K562 (cell line): ENCODE measurements around the gene SYS1. TPM values are rescaled to one million over a fixed set of nuclear protein-coding genes. Genes with fewer than 3 reads are reported as not detected.

ENCODE experiments used
- ATAC-seq: fragments of 200-7000 bp; cut with Tn5 transposase; 3 replicates; pipeline ENCODE4 v1.9.1; 2020; ENCODE audit warnings: moderate library complexity
- BruUV-seq: library from RNA; stranded (reverse); fragments of 400-500 nt; replicated peaks from 2 replicates; lab custom pipeline; 2021; lab: Mats Ljungman, UMichigan
- CTCF ChIA-PET: fragments of 300-600 bp; formaldehyde crosslinking; extraction: SDS; loops from one replicate; lab custom pipeline; 2021; ENCODE audit warnings: low intra/inter-chr PET ratio; lab: Yijun Ruan, JAX
- POLR2A ChIA-PET: fragments of 300-600, 350-650 bp; sonication (Branson Sonifier 250); formaldehyde crosslinking; extraction: SDS; loops from one replicate; lab custom pipeline; 2021; ENCODE audit warnings: antibody characterized with exemption, inconsistent platforms; lab: Yijun Ruan, JAX
- DNase-seq, 4 experiments: peaks; one replicate each; pipeline versions ENCODE4 v3.0.0 to v3.0.0-alpha.2; 2011 to 2018; ENCODE audit warnings: low spot score in 3 of 4, mixed read lengths in 3 of 4; ENCODE audit errors: extremely low read depth in 1 of 4
- FAIRE-seq: peaks from 2 replicates; lab custom pipeline; 2011; peaks lifted over from hg19 to GRCh38; lab: Jason Lieb, UNC
- H2AFZ ChIP-seq: 2 replicates; pipeline ENCODE4 v1.6.0; 2011; ENCODE audit warnings: low read depth, low read length, control low read depth, inconsistent platforms
- H3K27ac ChIP-seq: fragments of 200-600 bp; 3 replicates; pipeline ENCODE4 v1.8.0; 2011; ENCODE audit warnings: low read depth, mild to moderate bottlenecking, control low read depth, inconsistent platforms, low read length, moderate library complexity, mixed read lengths; ENCODE audit errors: extremely low read depth
- H3K27me3 ChIP-seq, 2 experiments: fragments of 300-600 bp in 1 of 2; 2 replicates in 1 of 2; 3 replicates in 1 of 2; pipeline versions ENCODE4 v1.6.0 to v1.8.0; 2011; ENCODE audit warnings: inconsistent platforms in 2 of 2, low read length in 2 of 2, mild to moderate bottlenecking in 1 of 2, mixed read lengths in 1 of 2, moderate library complexity in 1 of 2; ENCODE audit not compliant: control insufficient read depth in 2 of 2, insufficient read depth in 2 of 2
- H3K36me3 ChIP-seq: fragments of 300-600 bp; 3 replicates; pipeline ENCODE4 v1.8.0; 2011; ENCODE audit warnings: mild to moderate bottlenecking, low read length, inconsistent platforms; ENCODE audit not compliant: control insufficient read depth, insufficient read depth
- H3K4me1 ChIP-seq, 2 experiments: fragments of 200-600 bp in 1 of 2; replicated peaks in 1 of 2; 2 replicates in 1 of 2; 3 replicates in 1 of 2; pipeline versions ENCODE4 v1.5.1 to v1.8.0; 2011; ENCODE audit warnings: inconsistent platforms in 2 of 2, low read length in 2 of 2, mild to moderate bottlenecking in 1 of 2, mixed read lengths in 1 of 2, moderate library complexity in 1 of 2; ENCODE audit not compliant: control insufficient read depth in 2 of 2, insufficient read depth in 2 of 2
- H3K4me2 ChIP-seq: 2 replicates; pipeline ENCODE4 v1.6.1; 2011; ENCODE audit warnings: low read length, control low read depth, inconsistent platforms, mixed read lengths; ENCODE audit not compliant: insufficient read depth
- H3K4me3 ChIP-seq: fragments of 200-600 bp; sonication (generic), shearing (Covaris generic); 2 replicates; pipeline ENCODE4 v1.5.1; 2016; ENCODE audit warnings: control low read depth, inconsistent platforms
- H3K79me2 ChIP-seq: fragments of 200-600 bp; 3 replicates; pipeline ENCODE4 v1.8.0; 2011; ENCODE audit warnings: low read length, inconsistent platforms; ENCODE audit not compliant: control insufficient read depth, insufficient read depth
- H3K9ac ChIP-seq, 2 experiments: 2 replicates each; pipeline versions ENCODE4 v1.6.0 to v1.6.1; 2011; ENCODE audit warnings: low read depth in 2 of 2, low read length in 2 of 2, control low read depth in 1 of 2, inconsistent platforms in 1 of 2, mild to moderate bottlenecking in 1 of 2, mixed read lengths in 1 of 2; ENCODE audit not compliant: insufficient read depth in 1 of 2
- H3K9me1 ChIP-seq: one replicate; pipeline ENCODE4 v1.6.0; 2011; ENCODE audit warnings: inconsistent platforms, mild to moderate bottlenecking, low read length, moderate library complexity; ENCODE audit not compliant: control insufficient read depth, insufficient read depth
- H3K9me3 ChIP-seq: replicated peaks from 2 replicates; pipeline ENCODE4 v1.5.1; 2011; ENCODE audit warnings: low read depth, low read length, inconsistent platforms; ENCODE audit not compliant: control insufficient read depth, insufficient read depth
- H4K20me1 ChIP-seq: replicated peaks from 2 replicates; pipeline ENCODE4 v1.6.1; 2011; ENCODE audit warnings: low read length, inconsistent platforms, mixed read lengths; ENCODE audit not compliant: control insufficient read depth, insufficient read depth
- CCNT2 ChIP-seq: IDR thresholded peaks from 2 replicates; pipeline ENCODE4 v1.6.1; 2011; ENCODE audit warnings: borderline replicate concordance, low read depth, mild to moderate bottlenecking, moderate library complexity, mixed read lengths, low read length; ENCODE audit not compliant: insufficient read length; ENCODE audit errors: extremely low read depth
- HCFC1 ChIP-seq: IDR thresholded peaks from 2 replicates; pipeline ENCODE4 v1.6.1; 2012; ENCODE audit warnings: low read depth, low read length, improper control_type of control experiment
- MCM7 ChIP-seq, 2 experiments: fragments of 450-650 bp; IDR thresholded peaks; 2 replicates each; pipeline ENCODE4 v1.6.1; 2016 to 2018
- POLR2G ChIP-seq: fragments of 200-400 bp; formaldehyde crosslinking; IDR thresholded peaks from 2 replicates; pipeline ENCODE4 v1.6.1; 2017; ENCODE audit warnings: low read depth, mild to moderate bottlenecking, antibody characterized with exemption, low read length, moderate library complexity
- RBFOX2 ChIP-seq: fragments of 200-400 bp; formaldehyde crosslinking; IDR thresholded peaks from 2 replicates; pipeline ENCODE4 v1.6.1; 2017; ENCODE audit warnings: low read depth, mild to moderate bottlenecking, low read length, moderate library complexity
- SUPT5H ChIP-seq: fragments of 450-650 bp; IDR thresholded peaks from 2 replicates; pipeline ENCODE4 v1.6.1; 2016
- WGBS: fragments of 100-300 bp; shearing (Covaris generic); methylation state at CpG from one replicate; pipeline ENCODE4 v1.1.6; 2016; ENCODE audit warnings: low coverage, mixed read lengths; ENCODE audit not compliant: insufficient coverage; ENCODE audit errors: missing lambda C conversion rate; 5-methylcytosine and 5-hydroxymethylcytosine counted together
- in situ Hi-C: fragments of 300-500 bp; cut with MboI; formaldehyde crosslinking; loops from 4 replicates; pipeline ENCODE4 v1.15.0; 2018; ENCODE audit warnings: inconsistent platforms, mixed read lengths
- intact Hi-C: fragments of 100-400 bp; cut with micrococcal nuclease; formaldehyde crosslinking; loops from 2 replicates; pipeline ENCODE4 v1.14.2; 2022
- polyA plus RNA-seq, 8 experiments: library from polyadenylated mRNA; depleted of rRNA in 4 of 8; stranded (reverse) in 5 of 8; unstranded in 3 of 8; fragments of >200 nt; fragmentation: Nextera tagmentation in 2 of 8; fragmentation: Illumina TruSeq in 1 of 8; extraction: Ambion mirVana in 2 of 8; extraction: Trizol in 1 of 8; gene quantifications; 2 replicates each; pipeline versions ENCODE4 v1.2.1 to v1.2.3, GENCODE V29; 2011 to 2014; ENCODE audit warnings: inconsistent platforms in 1 of 8, missing spikeins in 1 of 8
- total RNA-seq, 7 experiments: library from RNA; depleted of rRNA in 6 of 7; stranded (reverse); fragments of >200 nt in 6 of 7; fragmentation: Illumina TruSeq in 2 of 7; extraction: Trizol in 2 of 7; gene quantifications; 2 replicates each; pipeline versions ENCODE4 v1.2.1 to v1.2.3, GENCODE V29; 2011 to 2021; ENCODE audit warnings: low replicate concordance in 1 of 7
- TF ChIP-seq, protein P1 (sequence below): IDR thresholded peaks from 2 replicates; pipeline ENCODE4 v1.6.1; 2016; ENCODE audit warnings: missing genetic modification characterization, missing compliant biosample characterization
- TF ChIP-seq, protein P2 (sequence below): sonication (generic); formaldehyde crosslinking; IDR thresholded peaks from 2 replicates; pipeline ENCODE4 v1.8.0; 2022; ENCODE audit warnings: mild to moderate bottlenecking, missing genetic modification reagents
- TF ChIP-seq, protein P3 (sequence below): sonication (generic); formaldehyde crosslinking; IDR thresholded peaks from 2 replicates; pipeline ENCODE4 v1.5.0; 2020; ENCODE audit warnings: missing genetic modification reagents

SYS1 gene
- total and polyA plus RNA-seq, 9 of the 15 experiments (the other 6 are each of a cell fraction or from before 2014, with no cell fraction given) = 11.1 to 25.2 (median 17.5) TPM

DNA sequence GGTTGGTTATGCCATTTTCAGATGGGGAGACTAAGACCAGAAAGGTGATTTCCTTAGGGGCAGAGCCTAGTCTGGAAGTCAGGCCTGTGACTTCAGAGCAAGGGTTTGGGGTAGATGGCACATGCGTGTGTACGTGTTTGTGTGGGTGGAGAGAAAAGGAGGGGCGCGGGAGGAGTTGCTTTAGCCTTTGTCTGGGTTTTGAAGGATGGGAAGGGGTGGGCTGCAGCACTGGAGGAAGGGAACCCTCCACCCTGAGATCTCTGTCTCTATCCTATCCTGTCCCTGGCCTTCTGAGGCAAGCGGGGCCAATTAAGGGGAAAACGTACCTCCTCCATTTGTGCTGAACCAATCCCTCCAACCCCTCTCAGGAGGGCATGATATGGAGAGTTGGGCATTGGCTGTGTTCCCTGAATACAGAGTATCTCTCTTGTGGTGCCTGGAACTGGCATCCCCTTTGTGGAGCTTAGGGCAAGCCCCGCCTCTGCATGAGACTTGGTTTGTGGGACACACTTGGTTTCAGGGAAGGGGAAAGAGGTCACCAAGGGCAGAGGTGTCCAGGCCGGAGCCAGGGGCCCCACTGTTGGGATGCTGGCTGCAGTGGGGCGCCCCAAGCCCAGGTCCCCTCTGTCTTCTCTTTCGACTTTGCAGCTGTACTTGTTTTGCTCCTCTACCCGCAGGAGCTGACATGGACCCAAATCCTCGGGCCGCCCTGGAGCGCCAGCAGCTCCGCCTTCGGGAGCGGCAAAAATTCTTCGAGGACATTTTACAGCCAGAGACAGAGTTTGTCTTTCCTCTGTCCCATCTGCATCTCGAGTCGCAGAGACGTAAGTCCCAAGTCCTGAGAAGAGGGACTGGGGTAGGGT, 45.1 kb downstream of the SYS1 start, which contains the start of gene DBNDD2 (continued):
- 0 out of 2 replicates have a peak, but pooled peaks have one; percentile 17 for TF ChIP-seq RBFOX2
- TF ChIP-seq, all 486 proteins: peak for 2

DNA sequence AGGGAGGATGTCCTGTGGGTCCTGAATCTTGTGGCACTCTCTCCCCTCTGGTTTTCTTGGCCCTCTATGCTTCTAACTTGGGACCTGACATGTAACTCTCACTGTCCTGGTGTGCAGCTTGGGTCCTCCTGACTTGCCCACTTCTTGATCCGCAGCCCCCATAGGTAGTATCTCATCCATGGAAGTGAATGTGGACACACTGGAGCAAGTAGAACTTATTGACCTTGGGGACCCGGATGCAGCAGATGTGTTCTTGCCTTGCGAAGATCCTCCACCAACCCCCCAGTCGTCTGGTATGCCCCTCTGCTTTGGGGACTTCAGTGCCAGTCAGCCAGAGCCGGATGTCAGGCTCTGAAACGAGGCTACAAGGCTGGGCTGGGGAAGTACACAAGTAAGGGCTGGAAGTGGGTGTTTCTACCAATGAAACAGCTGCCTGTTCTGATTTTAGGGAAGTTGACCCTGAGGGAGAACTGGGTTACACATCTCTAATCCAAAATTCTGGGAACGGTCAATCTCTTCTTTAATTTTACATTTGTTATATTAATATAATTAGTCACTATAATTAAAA, 45.8 kb downstream of the SYS1 start:
- ChIA-PET POLR2A (interaction anchor here (1.1 to 1.7 kb wide), 2 partner anchors 10 to 19 kb away, joined by 3 to 4 read pairs; no protein-coding TSS in a partner anchor), CTCF (no interaction called here)
- no peaks in the 10 kb centered on the region for H4K20me1 ChIP-seq
- H3K9me3 ChIP-seq = no peaks in the 10 kb centered on the region
- in situ Hi-C loops (no loop called here), intact Hi-C loops (no loop called here)
- WGBS = 87% methylated on average over 7 of the region's 7 CpGs
- ATAC-seq (no peak), FAIRE-seq (no peak), DNase-seq (no peak)
- H3K9me1 ChIP-seq = no peaks in the 10 kb centered on the region
- no peak overlapping the region for H3K9ac ChIP-seq
- peaks cover 17% of the 10 kb centered on the region; the same call in 2 of the 3 replicates for H3K79me2 ChIP-seq
- H3K4me1 ChIP-seq = peaks cover 23 to 25% of the 10 kb centered on the region in 2 experiments; a peak in 4 of 5 replicates
- no peaks in the 10 kb centered on the region; a peak in 1 of 5 replicates for H3K27me3 ChIP-seq
- no peak overlapping the region for H2AFZ ChIP-seq
- TF ChIP-seq, protein P1, sequence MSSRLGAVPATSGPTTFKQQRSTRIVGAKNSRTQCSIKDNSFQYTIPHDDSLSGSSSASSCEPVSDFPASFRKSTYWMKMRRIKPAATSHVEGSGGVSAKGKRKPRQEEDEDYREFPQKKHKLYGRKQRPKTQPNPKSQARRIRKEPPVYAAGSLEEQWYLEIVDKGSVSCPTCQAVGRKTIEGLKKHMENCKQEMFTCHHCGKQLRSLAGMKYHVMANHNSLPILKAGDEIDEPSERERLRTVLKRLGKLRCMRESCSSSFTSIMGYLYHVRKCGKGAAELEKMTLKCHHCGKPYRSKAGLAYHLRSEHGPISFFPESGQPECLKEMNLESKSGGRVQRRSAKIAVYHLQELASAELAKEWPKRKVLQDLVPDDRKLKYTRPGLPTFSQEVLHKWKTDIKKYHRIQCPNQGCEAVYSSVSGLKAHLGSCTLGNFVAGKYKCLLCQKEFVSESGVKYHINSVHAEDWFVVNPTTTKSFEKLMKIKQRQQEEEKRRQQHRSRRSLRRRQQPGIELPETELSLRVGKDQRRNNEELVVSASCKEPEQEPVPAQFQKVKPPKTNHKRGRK (tag) = no peak
- TF ChIP-seq HCFC1 = no peak
- no peak for TF ChIP-seq POLR2G
- no peak for TF ChIP-seq SUPT5H
- no peak for TF ChIP-seq MCM7 (IDR thresholded peaks at IDR 0.05)
- TF ChIP-seq, protein P2, sequence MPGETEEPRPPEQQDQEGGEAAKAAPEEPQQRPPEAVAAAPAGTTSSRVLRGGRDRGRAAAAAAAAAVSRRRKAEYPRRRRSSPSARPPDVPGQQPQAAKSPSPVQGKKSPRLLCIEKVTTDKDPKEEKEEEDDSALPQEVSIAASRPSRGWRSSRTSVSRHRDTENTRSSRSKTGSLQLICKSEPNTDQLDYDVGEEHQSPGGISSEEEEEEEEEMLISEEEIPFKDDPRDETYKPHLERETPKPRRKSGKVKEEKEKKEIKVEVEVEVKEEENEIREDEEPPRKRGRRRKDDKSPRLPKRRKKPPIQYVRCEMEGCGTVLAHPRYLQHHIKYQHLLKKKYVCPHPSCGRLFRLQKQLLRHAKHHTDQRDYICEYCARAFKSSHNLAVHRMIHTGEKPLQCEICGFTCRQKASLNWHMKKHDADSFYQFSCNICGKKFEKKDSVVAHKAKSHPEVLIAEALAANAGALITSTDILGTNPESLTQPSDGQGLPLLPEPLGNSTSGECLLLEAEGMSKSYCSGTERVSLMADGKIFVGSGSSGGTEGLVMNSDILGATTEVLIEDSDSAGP (CRISPR knock-in tag) = no peak
- TF ChIP-seq, protein P3, sequence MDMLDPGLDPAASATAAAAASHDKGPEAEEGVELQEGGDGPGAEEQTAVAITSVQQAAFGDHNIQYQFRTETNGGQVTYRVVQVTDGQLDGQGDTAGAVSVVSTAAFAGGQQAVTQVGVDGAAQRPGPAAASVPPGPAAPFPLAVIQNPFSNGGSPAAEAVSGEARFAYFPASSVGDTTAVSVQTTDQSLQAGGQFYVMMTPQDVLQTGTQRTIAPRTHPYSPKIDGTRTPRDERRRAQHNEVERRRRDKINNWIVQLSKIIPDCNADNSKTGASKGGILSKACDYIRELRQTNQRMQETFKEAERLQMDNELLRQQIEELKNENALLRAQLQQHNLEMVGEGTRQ (CRISPR knock-in tag) = no peak
- no peak for TF ChIP-seq CCNT2
- H3K36me3 ChIP-seq = peaks cover 19% of the 10 kb centered on the region
- no TSS peak for BruUV-seq
- H3K27ac ChIP-seq = no peak overlapping the region
- H3K4me2 ChIP-seq = no peak overlapping the region
- H3K4me3 ChIP-seq = no peak overlapping the region
